BLaER1 (cell line): Measurements from ENCODE around the gene OR1F1.
"Not testable (repeated sequence)": the region's sequence is repeated elsewhere in the genome, so short reads cannot be mapped to it uniquely, and the experiment has no call there.

Experiments
- H3K27ac ChIP-seq: shearing (Covaris generic); formaldehyde crosslinking; 2 replicates; pipeline ENCODE4 v1.8.1; 2022
- H3K27me3 ChIP-seq: shearing (Covaris generic); formaldehyde crosslinking; 2 replicates; pipeline ENCODE4 v1.8.1; 2022
- H3K36me3 ChIP-seq: shearing (Covaris generic); formaldehyde crosslinking; 2 replicates; pipeline ENCODE4 v1.8.1; 2022
- H3K4me1 ChIP-seq: shearing (Covaris generic); formaldehyde crosslinking; 2 replicates; pipeline ENCODE4 v1.8.1; 2022
- H3K4me2 ChIP-seq: shearing (Covaris generic); formaldehyde crosslinking; 2 replicates; pipeline ENCODE4 v1.8.1; 2022
- H3K4me3 ChIP-seq: shearing (Covaris generic); formaldehyde crosslinking; 2 replicates; pipeline ENCODE4 v1.8.1; 2022
- H3K9ac ChIP-seq: shearing (Covaris generic); formaldehyde crosslinking; 2 replicates; pipeline ENCODE4 v1.8.1; 2022
- H3K9me3 ChIP-seq: shearing (Covaris generic); formaldehyde crosslinking; 2 replicates; pipeline ENCODE4 v1.8.1; 2022
- H4K20me1 ChIP-seq: shearing (Covaris generic); formaldehyde crosslinking; 2 replicates; pipeline ENCODE4 v1.8.1; 2022
- Cebpa-rat ChIP-seq: shearing (Covaris generic); IDR thresholded peaks from 2 replicates; pipeline ENCODE4 v1.8.1; 2022

Gene OR1F1

DNA sequence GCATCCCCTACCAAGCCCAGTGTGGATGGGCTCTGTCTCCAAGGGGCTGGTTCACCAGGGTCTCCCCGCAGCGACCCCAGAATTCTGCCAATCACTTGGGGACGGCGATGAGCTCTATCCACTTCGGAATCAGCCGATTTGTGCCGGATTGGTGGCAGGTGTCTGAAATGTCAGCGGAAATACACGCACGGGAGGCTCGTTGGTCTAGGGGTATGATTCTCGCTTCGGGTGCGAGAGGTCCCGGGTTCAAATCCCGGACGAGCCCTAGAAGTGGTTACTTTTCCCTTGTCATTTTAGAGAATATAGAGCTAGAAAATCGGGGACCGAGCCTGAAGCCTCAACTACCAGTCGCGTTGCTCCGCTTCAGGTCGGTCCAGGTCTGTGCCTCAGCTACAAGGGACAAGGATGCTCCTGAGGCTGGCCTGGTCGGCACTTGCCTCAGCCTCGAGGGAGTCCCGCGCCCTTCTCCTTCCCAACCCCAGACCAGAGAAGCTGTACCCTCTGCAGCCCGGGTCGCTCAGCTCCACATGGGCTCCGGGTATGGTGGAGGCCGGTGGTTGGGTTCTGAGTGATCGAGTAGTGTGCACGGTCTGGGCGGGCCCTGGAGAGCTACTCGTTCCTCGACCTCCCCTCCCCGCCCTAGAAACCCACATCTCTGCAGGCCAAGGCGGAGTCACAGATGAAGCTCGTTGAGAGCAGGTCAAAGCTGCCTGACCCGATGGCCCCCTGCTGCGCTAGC, 16.0 kb upstream of the OR1F1 start:
- H3K27me3 ChIP-seq = peaks cover 94% of the 10 kb centered on the region
- no peaks in the 10 kb centered on the region for H3K36me3 ChIP-seq
- peaks cover 23% of the 10 kb centered on the region; the same call in 1 of the 2 replicates for H4K20me1 ChIP-seq
- no peak overlapping the region for H3K9ac ChIP-seq
- no peak for TF ChIP-seq Cebpa-rat
- H3K4me3 ChIP-seq = peak overlapping the region; percentile 39; the same call in 1 of the 2 replicates
- H3K4me2 ChIP-seq = peak overlapping the region; percentile 45
- H3K4me1 ChIP-seq = peaks cover 30% of the 10 kb centered on the region
- peaks cover 16% of the 10 kb centered on the region for H3K9me3 ChIP-seq
- no peak overlapping the region for H3K27ac ChIP-seq

DNA sequence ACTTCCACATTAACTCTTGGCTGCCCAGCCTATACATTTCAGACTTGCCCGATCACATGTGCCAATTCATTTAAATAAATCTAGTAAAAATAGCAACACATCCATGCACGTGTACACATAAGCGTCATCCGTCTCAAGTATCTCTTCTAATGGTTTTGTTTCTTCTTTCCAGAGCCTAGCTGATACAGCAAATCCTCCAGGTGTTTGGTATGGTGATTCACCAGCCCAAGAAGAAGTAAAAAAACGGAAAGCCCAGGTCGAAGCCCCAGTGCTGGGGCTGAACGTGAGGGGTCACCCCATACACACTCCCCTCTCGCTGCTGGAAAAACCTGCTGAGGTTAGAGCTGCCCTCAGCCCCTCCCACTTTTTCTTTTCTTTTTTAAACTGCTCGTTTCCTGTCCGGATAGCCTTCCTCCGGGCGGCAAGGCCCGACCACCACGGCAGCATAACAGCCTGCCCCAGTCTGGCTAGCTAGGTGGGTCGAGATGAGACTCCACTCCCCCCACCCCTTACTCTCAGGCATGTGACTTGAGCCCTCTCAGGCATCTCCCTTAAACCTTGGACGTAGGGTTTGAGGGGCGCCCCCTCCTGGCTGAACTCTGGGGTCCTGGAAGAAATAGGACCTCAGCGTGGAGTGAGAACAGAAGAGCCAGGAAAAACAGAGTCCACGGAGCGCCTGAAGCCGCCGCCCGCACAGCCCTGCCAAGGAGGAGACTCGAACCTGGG, 13.9 kb upstream of the OR1F1 start:
- H3K27me3 ChIP-seq = peaks cover 76% of the 10 kb centered on the region
- H3K9ac ChIP-seq = no peak overlapping the region

DNA sequence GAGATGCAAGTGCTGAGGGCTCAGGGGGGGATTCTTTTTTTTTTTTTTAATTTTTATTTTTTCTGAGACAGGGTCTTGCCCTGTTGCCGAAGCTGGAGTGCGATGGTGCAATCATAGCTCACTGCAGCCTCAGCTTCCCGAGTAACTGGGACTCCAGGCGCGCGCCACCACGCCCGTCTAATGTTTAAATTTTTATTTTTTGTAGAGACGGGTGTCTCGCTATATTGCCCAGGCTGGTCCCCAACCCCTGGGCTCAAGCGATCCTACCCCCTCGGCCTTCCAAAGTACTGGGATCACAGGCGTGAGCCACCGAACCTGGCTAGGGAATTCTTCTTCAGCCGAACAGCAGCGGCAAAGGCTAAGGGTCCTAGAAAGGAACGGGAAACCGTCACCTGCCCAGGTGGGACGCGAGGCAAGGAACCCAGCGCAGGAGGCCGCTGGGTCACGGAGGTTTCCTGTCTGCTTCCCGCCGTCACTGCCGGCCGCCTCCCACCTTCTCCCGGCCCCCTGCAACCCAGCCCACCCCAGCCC, 13.3 kb upstream of the OR1F1 start:
- Histone ChIP-seq H4K20me1 (peaks cover 23% of the 10 kb centered on the region; the same call in 1 of the 2 replicates), H3K36me3 (no peaks in the 10 kb centered on the region), H3K4me3 (no peak overlapping the region), H3K4me1 (peaks cover 30% of the 10 kb centered on the region), H3K27ac (no peak overlapping the region), H3K27me3 (peaks cover 76% of the 10 kb centered on the region), H3K4me2 (0 out of 2 replicates have a peak overlapping the region, but pooled peaks have one; percentile 59), H3K9ac (no peak overlapping the region), H3K9me3 (peaks cover 16% of the 10 kb centered on the region)
- no peak for TF ChIP-seq Cebpa-rat

More for the DNA sequence above, 13.9 kb upstream of the OR1F1 start:
- peaks cover 16% of the 10 kb centered on the region for H3K9me3 ChIP-seq
- H3K36me3 ChIP-seq = no peaks in the 10 kb centered on the region
- peaks cover 30% of the 10 kb centered on the region for H3K4me1 ChIP-seq
- TF ChIP-seq Cebpa-rat = no peak
- no peak overlapping the region for H3K27ac ChIP-seq
- H3K4me2 ChIP-seq = peak overlapping the region; percentile 59
- H4K20me1 ChIP-seq = peaks cover 23% of the 10 kb centered on the region; the same call in 1 of the 2 replicates
- H3K4me3 ChIP-seq = 0 out of 2 replicates have a peak overlapping the region, but pooled peaks have one; percentile 22

DNA sequence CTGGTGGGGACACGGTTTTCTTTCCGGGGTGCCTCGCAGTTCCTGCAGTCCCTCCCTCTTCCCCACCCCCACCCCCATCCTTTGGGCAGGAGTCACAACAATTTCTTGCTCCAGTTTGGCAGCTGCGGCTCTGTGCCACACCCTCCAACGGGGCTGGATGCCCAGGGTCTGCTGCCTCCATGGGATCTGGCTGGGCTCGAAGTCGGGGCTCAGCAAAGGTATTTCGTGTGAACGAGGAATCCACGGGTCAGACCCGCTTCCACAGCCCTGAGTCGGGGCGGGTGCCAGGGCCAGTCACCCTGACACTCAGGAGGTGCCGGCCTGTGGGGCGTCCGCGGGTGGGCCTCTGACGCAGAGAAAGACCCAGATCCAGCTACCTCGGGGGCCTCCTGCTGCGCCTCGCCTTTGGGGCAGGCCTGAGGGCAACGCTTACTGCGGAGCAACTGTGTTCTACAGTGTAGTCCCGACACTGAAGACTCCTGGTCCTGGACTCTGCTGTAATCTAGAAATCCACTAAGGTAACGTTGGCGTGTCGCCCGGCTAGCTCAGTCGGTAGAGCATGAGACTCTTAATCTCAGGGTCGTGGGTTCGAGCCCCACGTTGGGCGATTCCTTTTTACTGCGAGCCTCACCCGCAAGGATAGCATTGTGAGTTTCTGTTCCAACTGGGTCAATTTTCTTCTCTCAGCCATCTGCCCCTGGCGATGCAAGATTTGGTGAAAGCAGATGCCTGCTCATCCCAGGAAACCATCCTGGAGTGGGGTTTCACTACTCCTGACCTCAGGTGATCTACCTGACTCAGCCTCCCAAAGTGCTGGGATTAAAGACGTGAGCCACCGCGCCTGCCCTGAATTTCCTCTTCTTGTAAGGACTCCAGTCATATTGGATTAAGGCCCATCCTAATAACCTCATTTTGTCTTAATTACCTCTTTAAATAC, 12.6 kb upstream of the OR1F1 start:
- H3K27me3 ChIP-seq = peaks cover 76% of the 10 kb centered on the region
- no peak for TF ChIP-seq Cebpa-rat

DNA sequence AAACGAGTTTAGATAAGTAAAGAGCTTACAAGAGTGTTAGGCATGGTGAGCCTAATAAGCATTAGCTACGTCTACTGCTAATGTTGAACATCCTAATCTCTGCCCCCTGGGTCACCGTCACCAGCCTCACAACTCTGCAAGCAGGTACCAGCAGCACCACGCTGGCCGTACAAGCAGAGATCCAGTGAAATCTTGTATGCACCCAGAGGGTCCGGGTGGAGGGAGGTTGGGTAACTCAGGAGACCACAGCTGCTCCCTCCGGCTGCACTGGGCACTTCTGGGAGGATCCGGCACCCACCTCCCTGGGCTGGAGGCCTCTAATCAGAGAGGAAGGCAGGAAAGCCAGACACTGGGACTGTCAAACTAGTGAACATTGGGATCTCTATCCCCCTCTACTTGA, 8.4 kb upstream of the OR1F1 start:
- Histone ChIP-seq H3K4me1 (no peaks in the 10 kb centered on the region; the same call in 1 of the 2 replicates), H3K27me3 (peaks cover 76% of the 10 kb centered on the region), H3K4me3 (no peak overlapping the region), H3K36me3 (peaks cover 10% of the 10 kb centered on the region; the same call in 1 of the 2 replicates), H3K9me3 (peaks cover 56% of the 10 kb centered on the region), H3K4me2 (no peak overlapping the region), H3K27ac (no peak overlapping the region), H3K9ac (no peak overlapping the region), H4K20me1 (no peaks in the 10 kb centered on the region)
- no peak for TF ChIP-seq Cebpa-rat

More for the DNA sequence above, 12.6 kb upstream of the OR1F1 start:
- Histone ChIP-seq H3K4me3 (no peak overlapping the region), H3K27ac (no peak overlapping the region), H4K20me1 (peaks cover 19% of the 10 kb centered on the region; the same call in 1 of the 2 replicates), H3K36me3 (no peaks in the 10 kb centered on the region), H3K4me2 (no peak overlapping the region), H3K9ac (no peak overlapping the region), H3K4me1 (peaks cover 27% of the 10 kb centered on the region), H3K9me3 (peaks cover 20% of the 10 kb centered on the region)

DNA sequence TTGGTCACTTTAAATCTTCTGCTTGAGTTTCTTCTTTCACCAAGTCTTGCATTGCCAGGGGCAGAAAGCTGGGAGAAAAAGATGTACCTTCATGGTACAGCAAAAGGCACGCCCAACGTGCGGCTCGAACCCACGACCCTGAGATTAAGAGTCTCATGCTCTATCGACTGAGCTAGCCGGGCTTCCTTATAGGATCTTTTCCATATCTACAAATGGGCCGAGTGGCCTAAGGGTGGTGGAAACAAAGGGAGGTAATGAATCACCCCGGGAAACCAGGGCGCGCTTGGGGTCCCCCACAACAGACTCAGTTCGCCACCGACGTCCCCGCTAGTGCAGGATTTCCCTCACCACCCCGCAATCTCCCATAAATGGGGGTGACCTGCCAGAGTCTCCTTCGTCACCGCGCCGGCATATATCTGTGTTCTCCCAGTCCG, 7.5 kb upstream of the OR1F1 start:
- no peak overlapping the region for H3K27ac ChIP-seq
- TF ChIP-seq Cebpa-rat = no peak
- H3K36me3 ChIP-seq = peaks cover 10% of the 10 kb centered on the region; the same call in 1 of the 2 replicates
- H3K27me3 ChIP-seq = peaks cover 75% of the 10 kb centered on the region
- H4K20me1 ChIP-seq = no peaks in the 10 kb centered on the region
- no peak overlapping the region for H3K9ac ChIP-seq
- no peaks in the 10 kb centered on the region for H3K4me1 ChIP-seq
- H3K4me3 ChIP-seq = no peak overlapping the region
- peaks cover 59% of the 10 kb centered on the region for H3K9me3 ChIP-seq
- H3K4me2 ChIP-seq = no peak overlapping the region

DNA sequence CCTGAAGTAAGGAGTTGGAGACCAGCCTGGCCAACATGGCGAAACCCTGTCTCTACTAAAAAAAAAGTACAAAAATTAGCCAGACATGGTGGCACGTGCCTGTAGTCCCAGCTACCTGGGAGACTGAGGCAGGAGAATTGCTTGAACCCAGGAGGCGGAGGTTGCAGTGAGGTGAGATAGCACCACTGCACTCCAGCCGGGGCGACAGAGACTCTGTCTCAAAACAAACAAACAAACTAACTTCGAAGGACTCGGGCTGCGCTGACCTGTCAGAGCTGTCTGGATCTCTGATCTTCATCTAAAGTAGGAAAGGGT, 5.8 kb upstream of the OR1F1 start:
- Histone ChIP-seq H3K9me3 (peaks cover 61% of the 10 kb centered on the region), H3K36me3 (peaks cover 10% of the 10 kb centered on the region; the same call in 1 of the 2 replicates), H3K27me3 (peaks cover 80% of the 10 kb centered on the region)
- not testable (repeated sequence) for H4K20me1 ChIP-seq, H3K9ac ChIP-seq, H3K27ac ChIP-seq, H3K4me3 ChIP-seq, H3K4me1 ChIP-seq, H3K4me2 ChIP-seq

DNA sequence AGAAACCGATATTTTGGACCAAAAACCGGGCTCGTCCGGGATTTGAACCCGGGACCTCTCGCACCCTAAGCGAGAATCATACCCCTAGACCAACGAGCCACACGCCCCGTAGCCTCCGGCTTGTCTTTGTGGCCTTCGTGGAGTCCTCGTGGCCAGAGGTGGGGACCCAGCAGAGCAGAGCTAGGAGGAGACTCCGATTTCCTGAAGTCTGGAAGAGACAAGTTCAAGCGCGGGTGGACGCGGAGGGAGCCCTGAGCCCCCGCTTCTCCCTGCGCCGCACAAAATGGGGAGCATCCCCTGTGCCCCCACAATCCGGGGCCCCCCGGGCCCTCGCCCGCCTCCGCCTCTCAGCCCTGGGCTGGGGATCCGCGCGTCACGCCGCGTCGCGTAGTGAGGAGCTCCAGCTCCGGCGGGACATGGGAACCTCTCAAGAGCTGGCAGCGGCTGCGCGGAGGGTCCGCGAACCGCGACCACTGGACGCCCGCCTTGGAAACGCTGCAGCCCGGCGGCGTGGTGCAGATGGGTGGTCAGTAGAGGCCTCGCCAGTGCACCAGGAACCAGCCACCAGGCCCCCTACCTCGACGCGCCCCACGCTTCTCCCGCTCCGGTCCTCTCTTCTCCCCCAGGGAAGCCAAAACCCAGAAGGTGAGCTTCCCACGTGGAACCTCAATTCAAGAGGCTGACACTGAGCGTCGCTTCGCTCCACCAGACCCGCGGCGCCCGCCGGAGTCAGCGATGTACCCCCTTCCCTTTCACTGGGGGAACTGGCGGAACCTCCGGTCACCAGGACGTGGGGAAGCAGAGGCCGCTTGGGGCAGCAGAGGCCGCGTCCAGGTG, 5.2 kb upstream of the OR1F1 start:
- H3K27me3 ChIP-seq = peaks cover 86% of the 10 kb centered on the region
- H3K36me3 ChIP-seq = peaks cover 10% of the 10 kb centered on the region; the same call in 1 of the 2 replicates
- H4K20me1 ChIP-seq = no peaks in the 10 kb centered on the region
- peaks cover 66% of the 10 kb centered on the region for H3K9me3 ChIP-seq
- H3K9ac ChIP-seq = no peak overlapping the region
- H3K4me1 ChIP-seq = no peaks in the 10 kb centered on the region
- no peak overlapping the region for H3K4me2 ChIP-seq
- no peak for TF ChIP-seq Cebpa-rat
- H3K4me3 ChIP-seq = peak overlapping the region; percentile 51
- H3K27ac ChIP-seq = no peak overlapping the region
